H9 (cell line): ENCODE results near the gene CD27. TPM values are rescaled to one million over a fixed set of nuclear protein-coding genes. Genes with fewer than 3 reads are reported as not detected.

ENCODE experiments used
- DNase-seq: peaks from one replicate; pipeline ENCODE4 v3.0.0-alpha.2; 2017
- H2AFZ ChIP-seq: one replicate; pipeline ENCODE4 v1.6.1; 2013; ENCODE audit warnings: mild to moderate bottlenecking, low read length, control low read depth, moderate library complexity
- H2AK5ac ChIP-seq: 2 replicates; pipeline ENCODE4 v1.6.1; 2013; ENCODE audit warnings: low read length, control low read depth, mixed read lengths; ENCODE audit not compliant: insufficient read length
- H2BK120ac ChIP-seq: one replicate; pipeline ENCODE4 v1.6.1; 2013; ENCODE audit warnings: low read depth, mild to moderate bottlenecking, low read length, control low read depth, inconsistent platforms; ENCODE audit not compliant: poor library complexity, severe bottlenecking
- H2BK12ac ChIP-seq: 2 replicates; pipeline ENCODE4 v1.6.1; 2013; ENCODE audit warnings: low read length, control low read depth, mixed read lengths, low read depth; ENCODE audit not compliant: insufficient read length
- H2BK15ac ChIP-seq: 2 replicates; pipeline ENCODE4 v1.6.1; 2013; ENCODE audit warnings: low read depth, low read length, control low read depth
- H2BK20ac ChIP-seq: one replicate; pipeline ENCODE4 v1.6.1; 2013; ENCODE audit warnings: low read depth, mild to moderate bottlenecking, low read length, control low read depth, inconsistent platforms; ENCODE audit not compliant: poor library complexity, severe bottlenecking
- H2BK5ac ChIP-seq: 2 replicates; pipeline ENCODE4 v1.6.1; 2013; ENCODE audit warnings: low read length, control low read depth, mixed read lengths; ENCODE audit not compliant: insufficient read length
- H3K14ac ChIP-seq: 2 replicates; pipeline ENCODE4 v1.6.1; 2013; ENCODE audit warnings: low read length, control low read depth; ENCODE audit not compliant: insufficient read depth
- H3K18ac ChIP-seq: 2 replicates; pipeline ENCODE4 v1.6.1; 2013; ENCODE audit warnings: low read depth, mild to moderate bottlenecking, mixed read lengths, low read length, control low read depth; ENCODE audit not compliant: insufficient read length
- H3K23ac ChIP-seq: 2 replicates; pipeline ENCODE4 v1.6.1; 2013; ENCODE audit warnings: low read length, control low read depth, mixed read lengths, low read depth; ENCODE audit not compliant: insufficient read length
- H3K23me2 ChIP-seq: 2 replicates; pipeline ENCODE4 v1.6.1; 2013; ENCODE audit warnings: low read depth, mild to moderate bottlenecking, mixed read lengths, low read length, control low read depth; ENCODE audit not compliant: insufficient read length, poor library complexity, severe bottlenecking
- H3K27ac ChIP-seq: 2 replicates; pipeline ENCODE4 v1.5.1; 2013; ENCODE audit warnings: low read length, control low read depth, mixed read lengths, low read depth; ENCODE audit not compliant: insufficient read length
- H3K27me3 ChIP-seq: 2 replicates; pipeline ENCODE4 v1.6.1; 2013; ENCODE audit warnings: low read length, control low read depth, inconsistent platforms; ENCODE audit not compliant: insufficient read depth
- H3K4ac ChIP-seq: 2 replicates; pipeline ENCODE4 v1.6.1; 2013; ENCODE audit warnings: low read depth, mild to moderate bottlenecking, control low read depth, inconsistent platforms, low read length, moderate library complexity
- H3K4me1 ChIP-seq: 2 replicates; pipeline ENCODE4 v1.6.1; 2013; ENCODE audit warnings: low read length, control low read depth, inconsistent platforms; ENCODE audit not compliant: insufficient read depth
- H3K4me2 ChIP-seq: 2 replicates; pipeline ENCODE4 v1.6.1; 2013; ENCODE audit warnings: low read length, control low read depth, mixed read lengths; ENCODE audit not compliant: insufficient read length, insufficient read depth
- H3K56ac ChIP-seq: 2 replicates; pipeline ENCODE4 v1.6.1; 2013; ENCODE audit warnings: low read depth, mild to moderate bottlenecking, mixed read lengths, low read length, control low read depth; ENCODE audit not compliant: insufficient read length
- H3K79me1 ChIP-seq: 2 replicates; pipeline ENCODE4 v1.6.1; 2013; ENCODE audit warnings: low read depth, mild to moderate bottlenecking, moderate library complexity, low read length, control low read depth, inconsistent platforms; ENCODE audit not compliant: insufficient read depth, poor library complexity, severe bottlenecking
- H3K79me2 ChIP-seq: 2 replicates; pipeline ENCODE4 v1.6.1; 2013; ENCODE audit warnings: low read length, control low read depth, inconsistent platforms; ENCODE audit not compliant: insufficient read depth
- H3K9ac ChIP-seq: 2 replicates; pipeline ENCODE4 v1.6.1; 2013; ENCODE audit warnings: low read length, control low read depth, mixed read lengths; ENCODE audit not compliant: insufficient read length; ENCODE audit errors: extremely low read depth
- H3K9me3 ChIP-seq: one replicate; pipeline ENCODE4 v1.6.1; 2013; ENCODE audit warnings: low read depth, low read length, inconsistent platforms; ENCODE audit not compliant: control insufficient read depth
- H3T11ph ChIP-seq: one replicate; pipeline ENCODE4 v1.6.1; 2013; ENCODE audit warnings: mild to moderate bottlenecking, low read length, control low read depth, inconsistent platforms
- H4K20me1 ChIP-seq: one replicate; pipeline ENCODE4 v1.6.1; 2013; ENCODE audit not compliant: control insufficient read depth, insufficient read length, insufficient read depth
- H4K5ac ChIP-seq: 2 replicates; pipeline ENCODE4 v1.6.1; 2013; ENCODE audit warnings: low read depth, mild to moderate bottlenecking, mixed read lengths, low read length, control low read depth; ENCODE audit not compliant: insufficient read length
- H4K8ac ChIP-seq: replicated peaks from 2 replicates; pipeline ENCODE4 v1.6.1; 2013; ENCODE audit warnings: low read length, control low read depth, mixed read lengths, low read depth; ENCODE audit not compliant: insufficient read length
- H4K91ac ChIP-seq: 2 replicates; pipeline ENCODE4 v1.6.1; 2013; ENCODE audit warnings: low read depth, mild to moderate bottlenecking, moderate library complexity, mixed read lengths, low read length, control low read depth; ENCODE audit not compliant: insufficient read length
- H3K27ac Mint-ChIP-seq, 3 experiments: 2 replicates in 2 of 3; 3 replicates in 1 of 3; pipeline ENCODE4 v1.8.0; 2020 to 2021; ENCODE audit warnings: mixed read lengths in 3 of 3, mild to moderate bottlenecking in 1 of 3, moderate library complexity in 1 of 3
- H3K27me3 Mint-ChIP-seq: 2 replicates; pipeline ENCODE4 v1.8.0; 2021; ENCODE audit warnings: low read depth, mild to moderate bottlenecking, moderate library complexity, mixed read lengths
- H3K36me3 Mint-ChIP-seq, 3 experiments: 2 replicates in 2 of 3; 3 replicates in 1 of 3; pipeline ENCODE4 v1.8.0; 2020 to 2021; ENCODE audit warnings: low read depth in 3 of 3, mixed read lengths in 3 of 3; ENCODE audit not compliant: insufficient read depth in 1 of 3
- H3K4me1 Mint-ChIP-seq, 2 experiments: 2 replicates each; pipeline ENCODE4 v1.8.0; 2020; ENCODE audit warnings: mixed read lengths in 2 of 2
- H3K4me3 Mint-ChIP-seq, 2 experiments: 2 replicates in 1 of 2; 3 replicates in 1 of 2; pipeline ENCODE4 v1.8.0; 2020 to 2021; ENCODE audit warnings: mild to moderate bottlenecking in 2 of 2, mixed read lengths in 2 of 2, moderate library complexity in 1 of 2
- H3K9me3 Mint-ChIP-seq, 2 experiments: 2 replicates in 1 of 2; 3 replicates in 1 of 2; pipeline ENCODE4 v1.8.0; 2020; ENCODE audit warnings: mild to moderate bottlenecking in 2 of 2, mixed read lengths in 2 of 2, moderate library complexity in 1 of 2
- CTCF ChIP-seq: fragments of 200-600 bp; sonication (generic); conservative IDR thresholded peaks from 3 replicates; pipeline ENCODE4 v1.8.0; 2021; ENCODE audit warnings: antibody characterized with exemption, mild to moderate bottlenecking
- WGBS: extraction: QIAGEN DNeasy Blood & Tissue Kit; methylation state at CpG from one replicate; pipeline ENCODE4 v1.1.7; 2013; ENCODE audit warnings: missing lambda C conversion rate, low lambda C conversion rate, mixed read lengths; ENCODE audit not compliant: insufficient read length; ENCODE audit errors: extremely low coverage; 5-methylcytosine and 5-hydroxymethylcytosine counted together
- total RNA-seq: library from RNA; stranded (reverse); gene quantifications from 2 replicates; pipeline ENCODE4 v1.2.1, GENCODE V29; 2021

CD27 gene
- total RNA-seq, 1 experiment from 2014 or later, result 0.37 TPM

- H2BK5ac ChIP-seq, result no peak overlapping the region
- no peaks in the 10 kb centered on the region for H3K79me2 ChIP-seq
- no peaks in the 10 kb centered on the region for H3K27me3 ChIP-seq
- H3K23ac ChIP-seq, result no peak overlapping the region
- H2BK12ac ChIP-seq, result no peak overlapping the region
- H3K79me1 ChIP-seq, result no peaks in the 10 kb centered on the region
- no peak overlapping the region for H3K14ac ChIP-seq
- H2BK15ac ChIP-seq, result no peak overlapping the region
- H3K56ac ChIP-seq, result no peak overlapping the region
- H4K20me1 ChIP-seq, result no peaks in the 10 kb centered on the region
- no peaks in the 10 kb centered on the region for H3K27me3 Mint-ChIP-seq
- TF ChIP-seq CTCF, result no peak
- H3K9me3 ChIP-seq, result no peaks in the 10 kb centered on the region
- no peaks in the 10 kb centered on the region for H3K4me1 ChIP-seq
- no peak overlapping the region for H3K18ac ChIP-seq
- no peak overlapping the region for H4K5ac ChIP-seq
- H3K9ac ChIP-seq, result no peak overlapping the region
- no peak overlapping the region for H3T11ph ChIP-seq
- H2AFZ ChIP-seq, result no peak overlapping the region
- no peak overlapping the region for H2BK120ac ChIP-seq
- H3K27ac ChIP-seq, result no peak overlapping the region
- no peak overlapping the region; a peak in 1 of 5 replicates for H3K4me3 Mint-ChIP-seq
- peaks cover 0 to 14% of the 10 kb centered on the region in 2 experiments for H3K4me1 Mint-ChIP-seq
- H4K91ac ChIP-seq, result no peak overlapping the region
- no peak overlapping the region for H2BK20ac ChIP-seq
- H3K23me2 ChIP-seq, result no peaks in the 10 kb centered on the region
- H3K36me3 Mint-ChIP-seq, result peaks cover 28 to 71% (median 53%) of the 10 kb centered on the region in 3 experiments; a peak in 6 of 7 replicates
- H3K4ac ChIP-seq, result no peak overlapping the region
- WGBS, result no CpG with 5 or more reads among the region's 15 CpGs
- H4K8ac ChIP-seq, result no peak overlapping the region
- no peak overlapping the region for H2AK5ac ChIP-seq
- no peak overlapping the region for H3K4me2 ChIP-seq
- DNase-seq, result no peak
- H3K27ac Mint-ChIP-seq, result peak overlapping the region; percentile 16 to 31 (median 21); a peak in 4 of 7 replicates
- H3K9me3 Mint-ChIP-seq, result no peaks in the 10 kb centered on the region
These were observed 16.9 kb downstream of the CD27 start for GRCh38 chr12:6461401-6462233.
